GM12875 (cell line): ENCODE measurements around the gene SORCS1.

ENCODE experiments used
- H3K4me3 ChIP-seq: one replicate; pipeline ENCODE4 v1.5.1; 2011; ENCODE audit warnings: low read depth, low read length, control low read depth
- CTCF ChIP-seq: IDR thresholded peaks from 2 replicates; pipeline ENCODE4 v1.5.1; 2011; ENCODE audit warnings: low read depth, mild to moderate bottlenecking, control low read depth, inconsistent platforms, low read length, moderate library complexity, borderline replicate concordance; ENCODE audit not compliant: insufficient read depth

The SORCS1 gene

DNA sequence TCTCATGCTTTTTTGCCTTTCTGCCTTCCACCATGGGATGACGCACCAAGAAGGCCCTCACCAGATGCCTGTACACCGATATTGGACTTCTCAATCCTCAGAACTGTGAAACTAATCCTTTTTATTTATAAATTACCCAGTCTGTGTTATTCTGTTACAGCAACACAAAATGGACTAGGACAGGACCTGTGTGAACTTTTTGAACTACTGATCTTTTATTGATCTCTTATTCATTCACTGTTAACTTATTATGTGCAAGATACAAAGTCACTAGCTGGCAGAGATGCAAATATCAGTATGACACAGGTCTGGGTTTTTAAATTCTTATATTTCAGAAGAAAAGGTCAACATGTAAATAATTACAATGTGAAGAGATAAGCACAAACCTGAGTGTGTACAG is 635.8 kb downstream of the SORCS1 start:
- no peak overlapping the region for H3K4me3 ChIP-seq
- TF ChIP-seq CTCF, result no peak

DNA sequence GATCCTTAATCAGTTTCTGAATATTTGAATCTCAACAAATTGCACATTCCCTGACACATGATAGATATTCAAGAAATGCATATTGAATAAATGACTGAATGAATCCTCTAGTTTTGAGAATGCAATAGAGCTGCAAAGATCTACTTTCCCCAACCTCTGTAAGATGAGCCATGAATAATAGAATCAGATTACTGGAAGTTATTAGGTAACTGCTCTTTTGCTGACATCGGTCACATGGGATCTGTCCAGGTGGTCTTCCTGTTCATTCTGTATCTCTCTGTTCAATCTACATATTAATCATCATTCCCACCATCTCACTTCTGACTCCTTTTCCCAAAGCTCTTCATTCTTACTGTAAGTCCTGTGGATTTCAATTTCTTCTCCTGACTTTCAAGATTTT is 638.7 kb downstream of the SORCS1 start:
- H3K4me3 ChIP-seq, result no peak overlapping the region
- no peak for TF ChIP-seq CTCF
